Measurements from ENCODE around the gene COBL.

DNA sequence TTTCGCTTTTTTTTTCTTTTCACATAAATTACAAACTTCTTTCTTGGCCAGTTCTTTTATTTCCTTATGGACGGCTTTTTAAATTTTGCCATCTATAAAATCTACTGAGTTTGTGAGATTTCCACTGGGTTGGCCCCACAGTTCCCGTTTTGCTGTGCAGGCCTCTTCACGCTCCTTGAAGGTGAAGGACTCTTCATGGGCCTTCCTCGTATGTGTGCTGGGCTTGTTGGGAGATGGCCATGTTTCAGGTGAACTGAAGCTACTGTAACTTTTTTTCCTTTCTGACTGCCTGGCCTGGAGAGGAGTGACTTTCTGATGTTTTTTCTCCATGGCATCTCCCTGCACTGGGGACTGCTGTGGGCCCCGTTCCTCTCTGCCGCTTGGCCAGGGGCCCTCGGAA is 262.4 kb downstream of the COBL start:
- TF ChIP-seq EZH2 (IDR thresholded peaks at IDR 0.05; ENCODE audit: insufficient read depth, poor library complexity, severe bottlenecking) (no peak), EZH2phosphoT487 (IDR thresholded peaks at IDR 0.05; ENCODE audit: insufficient read depth, low read depth) (no peak)

Measured in GM23248 (cell line).